Mesendoderm (in vitro differentiated cells): ENCODE results near the gene ECHDC1.

Experiments
- DNase-seq: peaks from one replicate; pipeline ENCODE4 v3.0.0; 2013
- H2AK5ac ChIP-seq: 2 replicates; pipeline ENCODE4 v1.6.1; 2013; ENCODE audit warnings: low read length, inconsistent platforms
- H2BK120ac ChIP-seq: 2 replicates; pipeline ENCODE4 v1.6.1; 2013; ENCODE audit warnings: low read depth, mild to moderate bottlenecking, low read length, moderate library complexity, mixed read lengths
- H2BK15ac ChIP-seq: replicated peaks from 2 replicates; pipeline ENCODE4 v1.6.1; 2013; ENCODE audit warnings: low read depth, mild to moderate bottlenecking, moderate library complexity
- H2BK5ac ChIP-seq: 2 replicates; pipeline ENCODE4 v1.6.1; 2013; ENCODE audit warnings: low read length, inconsistent platforms
- H3K18ac ChIP-seq: 2 replicates; pipeline ENCODE4 v1.6.1; 2013; ENCODE audit warnings: mild to moderate bottlenecking, low read length, mixed read lengths
- H3K23ac ChIP-seq: one replicate; pipeline ENCODE4 v1.6.1; 2013; ENCODE audit warnings: low read length
- H3K27ac ChIP-seq: 2 replicates; pipeline ENCODE4 v1.5.1; 2013; ENCODE audit warnings: low read depth, mild to moderate bottlenecking, inconsistent platforms, low read length, moderate library complexity
- H3K27me3 ChIP-seq: 2 replicates; pipeline ENCODE4 v1.6.1; 2013; ENCODE audit warnings: low read length, control low read depth, mild to moderate bottlenecking, inconsistent platforms; ENCODE audit not compliant: insufficient read depth, poor library complexity
- H3K36me3 ChIP-seq: 2 replicates; pipeline ENCODE4 v1.6.1; 2013; ENCODE audit warnings: low read length, inconsistent platforms; ENCODE audit not compliant: control insufficient read depth, insufficient read depth
- H3K4ac ChIP-seq: one replicate; pipeline ENCODE4 v1.6.1; 2013; ENCODE audit warnings: low read depth, mild to moderate bottlenecking, low read length, moderate library complexity
- H3K4me1 ChIP-seq: 2 replicates; pipeline ENCODE4 v1.6.1; 2013; ENCODE audit warnings: low read depth, low read length, inconsistent platforms; ENCODE audit not compliant: control insufficient read depth
- H3K4me2 ChIP-seq: 2 replicates; pipeline ENCODE4 v1.6.1; 2013; ENCODE audit warnings: low read length
- H3K4me3 ChIP-seq: 2 replicates; pipeline ENCODE4 v1.5.1; 2013; ENCODE audit warnings: mild to moderate bottlenecking, low read length
- H3K56ac ChIP-seq: one replicate; pipeline ENCODE4 v1.6.1; 2013; ENCODE audit warnings: low read length
- H3K79me1 ChIP-seq: 2 replicates; pipeline ENCODE4 v1.6.1; 2013; ENCODE audit warnings: low read length, inconsistent platforms
- H3K79me2 ChIP-seq: 2 replicates; pipeline ENCODE4 v1.6.1; 2013; ENCODE audit warnings: mild to moderate bottlenecking, low read length; ENCODE audit not compliant: control insufficient read depth, insufficient read depth
- H3K9ac ChIP-seq: 2 replicates; pipeline ENCODE4 v1.6.1; 2013; ENCODE audit warnings: low read length, inconsistent platforms
- H4K5ac ChIP-seq: one replicate; pipeline ENCODE4 v1.6.1; 2013; ENCODE audit warnings: low read length
- H4K8ac ChIP-seq: one replicate; pipeline ENCODE4 v1.6.1; 2013; ENCODE audit warnings: low read depth, mild to moderate bottlenecking, control low read depth, low read length, moderate library complexity
- WGBS: extraction: QIAGEN DNeasy Blood & Tissue Kit; methylation state at CpG from one replicate; pipeline ENCODE4 v1.1.7; 2013; ENCODE audit warnings: low lambda C conversion rate, missing lambda C conversion rate; ENCODE audit not compliant: insufficient coverage; ENCODE audit errors: extremely low coverage; 5-methylcytosine and 5-hydroxymethylcytosine counted together

The ECHDC1 gene

DNA sequence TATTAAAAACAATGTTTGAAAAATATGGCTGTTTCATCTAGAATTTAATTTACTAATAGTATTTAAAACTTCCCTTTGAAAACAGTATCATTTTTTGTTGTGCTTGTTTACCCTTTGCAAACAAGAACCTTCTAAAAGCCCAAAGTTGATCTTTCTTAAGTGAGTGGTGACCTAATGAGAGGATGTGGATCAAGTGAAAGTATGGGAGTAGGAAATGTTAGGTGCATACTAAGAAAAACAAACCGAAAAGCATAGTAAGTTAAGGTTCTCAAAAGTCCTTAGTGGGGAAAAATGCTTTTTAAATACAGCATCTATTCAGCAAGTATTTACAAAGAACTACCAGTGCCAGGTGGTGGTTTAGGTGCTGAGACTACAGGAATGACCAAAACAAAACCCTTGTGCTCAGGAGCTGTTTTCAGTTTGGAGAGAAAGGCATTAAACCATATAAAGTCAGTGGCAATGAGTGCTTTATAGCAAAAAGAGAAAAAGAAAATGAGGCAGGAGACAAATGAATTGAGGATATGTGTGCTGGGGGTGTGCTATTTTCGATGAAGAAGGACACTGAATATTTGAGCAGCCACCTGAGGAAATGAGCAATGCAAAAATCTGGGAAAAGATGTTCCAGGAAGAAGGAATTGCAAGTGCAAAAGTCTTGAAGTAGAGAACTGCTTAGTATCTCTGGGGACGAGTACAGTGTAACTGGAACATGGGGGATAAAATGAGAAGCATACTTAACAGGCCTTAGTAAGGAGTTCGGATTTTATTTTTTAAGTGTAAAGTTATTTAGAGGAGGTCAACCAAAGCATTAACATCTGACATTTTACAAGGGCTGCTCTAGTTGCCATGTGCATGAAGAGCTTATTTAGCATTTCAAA lies 52.8 kb downstream of the ECHDC1 start:
- no CpG with 5 or more reads among the region's 4 CpGs for WGBS
- no peak overlapping the region for H4K5ac ChIP-seq
- H2BK120ac ChIP-seq, result no peak overlapping the region
- H4K8ac ChIP-seq, result no peak overlapping the region
- H3K18ac ChIP-seq, result no peak overlapping the region
- no peak for DNase-seq
- no peak overlapping the region for H3K27ac ChIP-seq
- no peaks in the 10 kb centered on the region for H3K79me2 ChIP-seq
- no peak overlapping the region for H3K4me3 ChIP-seq
- no peaks in the 10 kb centered on the region for H3K27me3 ChIP-seq
- H3K4me2 ChIP-seq, result no peak overlapping the region
- no peaks in the 10 kb centered on the region for H3K4me1 ChIP-seq
- H2BK15ac ChIP-seq, result no peak overlapping the region
- no peak overlapping the region for H2BK5ac ChIP-seq
- H3K56ac ChIP-seq, result no peak overlapping the region
- H3K36me3 ChIP-seq, result peaks cover 2% of the 10 kb centered on the region
- H3K23ac ChIP-seq, result no peak overlapping the region
- no peaks in the 10 kb centered on the region for H3K79me1 ChIP-seq
- H3K9ac ChIP-seq, result no peak overlapping the region
- no peak overlapping the region for H3K4ac ChIP-seq
- no peak overlapping the region for H2AK5ac ChIP-seq

DNA sequence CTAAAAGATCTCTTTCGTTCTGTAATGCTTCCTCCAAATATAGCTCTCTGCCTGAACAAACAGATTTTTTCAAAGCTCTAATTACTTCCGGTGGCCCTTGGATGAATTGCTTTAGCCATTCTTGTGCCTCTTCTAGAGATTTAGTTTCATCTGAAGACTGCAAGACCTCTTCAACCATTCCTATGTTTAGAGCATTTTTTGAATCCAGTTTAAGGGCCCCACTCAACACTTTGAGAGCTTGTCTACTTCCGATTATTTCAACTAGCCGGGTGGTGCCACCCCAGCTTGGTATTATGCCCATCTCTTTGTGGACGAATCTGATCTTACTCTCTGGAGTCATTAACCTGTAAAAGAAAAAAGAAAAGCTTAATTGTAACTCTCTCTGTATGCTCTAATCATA lies 53.5 kb downstream of the ECHDC1 start:
- Histone ChIP-seq H4K5ac (no peak overlapping the region), H3K18ac (no peak overlapping the region), H3K56ac (no peak overlapping the region), H4K8ac (no peak overlapping the region), H2BK15ac (no peak overlapping the region), H3K79me1 (no peaks in the 10 kb centered on the region), H3K27ac (no peak overlapping the region), H3K4me3 (no peak overlapping the region), H2AK5ac (no peak overlapping the region), H3K4me1 (no peaks in the 10 kb centered on the region), H2BK120ac (no peak overlapping the region), H2BK5ac (no peak overlapping the region), H3K36me3 (peaks cover 2% of the 10 kb centered on the region), H3K4me2 (no peak overlapping the region), H3K27me3 (no peaks in the 10 kb centered on the region), H3K23ac (no peak overlapping the region), H3K4ac (no peak overlapping the region), H3K9ac (no peak overlapping the region), H3K79me2 (no peaks in the 10 kb centered on the region)
- no CpG with 5 or more reads among the region's 5 CpGs for WGBS
- no peak for DNase-seq

DNA sequence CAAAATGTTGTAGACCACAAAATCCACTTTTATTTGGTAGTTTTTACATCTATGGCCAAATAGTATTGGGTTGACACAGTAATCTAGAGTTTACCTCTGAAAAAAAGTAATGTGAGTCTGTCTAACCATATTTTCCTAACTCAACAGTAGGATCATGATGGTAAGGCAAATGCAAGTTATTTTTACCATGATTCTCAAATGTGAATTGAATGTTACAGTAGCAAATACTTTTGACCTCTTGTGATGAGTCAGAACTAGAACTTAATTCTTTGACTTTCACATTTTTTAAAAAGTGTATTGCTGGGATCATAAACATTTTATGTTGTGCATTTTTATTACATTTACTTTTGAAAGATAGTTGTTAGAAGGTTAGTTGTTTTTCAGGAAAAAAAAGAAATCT lies 54.7 kb downstream of the ECHDC1 start:
- H4K5ac ChIP-seq, result no peak overlapping the region
- no peaks in the 10 kb centered on the region for H3K79me2 ChIP-seq
- peaks cover 2% of the 10 kb centered on the region for H3K36me3 ChIP-seq

DNA sequence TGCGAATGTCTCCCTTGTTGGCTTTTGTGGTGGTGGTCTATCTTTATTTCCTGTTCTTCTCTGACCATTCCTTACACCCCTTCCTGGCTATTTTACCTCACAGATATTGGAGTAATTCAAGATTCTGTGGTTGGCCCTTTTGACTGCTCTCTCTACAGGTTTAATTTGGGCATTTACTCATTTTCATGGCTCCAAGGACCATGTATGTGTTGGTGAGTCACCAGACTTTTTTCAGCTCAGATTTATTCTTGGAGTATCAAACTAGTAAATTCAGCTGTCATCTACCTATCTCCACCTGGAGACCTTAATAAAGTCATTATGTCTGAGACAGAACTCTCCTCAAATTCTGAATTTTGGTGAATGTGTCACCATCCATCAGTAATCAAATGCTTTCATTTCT lies 61.2 kb downstream of the ECHDC1 start:
- no peak for DNase-seq
- no peaks in the 10 kb centered on the region for H3K36me3 ChIP-seq
- no peaks in the 10 kb centered on the region for H3K4me1 ChIP-seq
- H3K79me2 ChIP-seq, result no peaks in the 10 kb centered on the region
- H3K9ac ChIP-seq, result no peak overlapping the region
- H2BK15ac ChIP-seq, result no peak overlapping the region
- no peak overlapping the region for H2BK120ac ChIP-seq
- no peak overlapping the region for H2AK5ac ChIP-seq
- no peak overlapping the region for H3K4me3 ChIP-seq
- WGBS, result no CpG with 5 or more reads among the region's 1 CpG
- no peak overlapping the region for H3K4ac ChIP-seq
- H4K5ac ChIP-seq, result no peak overlapping the region
- H4K8ac ChIP-seq, result no peak overlapping the region
- no peaks in the 10 kb centered on the region for H3K27me3 ChIP-seq
- no peak overlapping the region for H3K18ac ChIP-seq
- H3K56ac ChIP-seq, result no peak overlapping the region
- no peak overlapping the region for H3K23ac ChIP-seq
- H3K79me1 ChIP-seq, result no peaks in the 10 kb centered on the region
- H3K4me2 ChIP-seq, result no peak overlapping the region
- no peak overlapping the region for H2BK5ac ChIP-seq
- no peak overlapping the region for H3K27ac ChIP-seq

More for the DNA sequence above, 54.7 kb downstream of the ECHDC1 start:
- no peak overlapping the region for H2BK15ac ChIP-seq
- H3K56ac ChIP-seq, result no peak overlapping the region
- no peak overlapping the region for H4K8ac ChIP-seq
- no peak overlapping the region for H2BK120ac ChIP-seq
- H3K79me1 ChIP-seq, result no peaks in the 10 kb centered on the region
- H3K4ac ChIP-seq, result no peak overlapping the region
- no peak overlapping the region for H3K23ac ChIP-seq
- H3K4me1 ChIP-seq, result no peaks in the 10 kb centered on the region
- no peak for DNase-seq
- no peak overlapping the region for H3K9ac ChIP-seq
- H3K18ac ChIP-seq, result no peak overlapping the region
- no peaks in the 10 kb centered on the region for H3K27me3 ChIP-seq
- no peak overlapping the region for H2AK5ac ChIP-seq
- no peak overlapping the region for H2BK5ac ChIP-seq
- no peak overlapping the region for H3K4me2 ChIP-seq
- no peak overlapping the region for H3K27ac ChIP-seq
- no peak overlapping the region for H3K4me3 ChIP-seq

DNA sequence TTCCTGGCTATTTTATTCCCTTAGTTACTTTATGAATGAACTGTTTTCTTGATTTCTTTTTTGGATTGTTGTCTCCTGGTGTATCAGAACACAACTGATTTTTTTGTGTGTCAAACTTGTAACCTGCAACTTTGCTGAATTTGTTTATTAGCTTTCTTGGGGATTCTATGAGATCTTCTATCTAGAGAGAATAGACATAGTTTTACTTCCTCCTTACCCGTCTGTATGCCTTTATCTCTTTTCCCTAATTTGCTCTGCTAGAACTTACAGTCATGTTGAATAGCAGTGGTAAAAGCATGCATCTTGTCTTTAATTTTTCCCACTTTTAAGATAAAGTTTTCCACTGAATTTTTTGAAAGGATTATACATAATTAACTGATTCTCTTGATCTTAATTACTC lies 63.6 kb downstream of the ECHDC1 start:
- H3K36me3 ChIP-seq, result no peaks in the 10 kb centered on the region
- no peaks in the 10 kb centered on the region for H3K27me3 ChIP-seq
- H4K8ac ChIP-seq, result no peak overlapping the region
- no peak overlapping the region for H3K27ac ChIP-seq
- peaks cover 8% of the 10 kb centered on the region for H3K79me1 ChIP-seq
- H3K23ac ChIP-seq, result no peak overlapping the region
- no peak overlapping the region for H2AK5ac ChIP-seq
- DNase-seq, result no peak
- no peak overlapping the region for H3K56ac ChIP-seq
- no peak overlapping the region for H4K5ac ChIP-seq
- H3K4me1 ChIP-seq, result no peaks in the 10 kb centered on the region
- WGBS, result no CpG with 5 or more reads among the region's 1 CpG
- H3K79me2 ChIP-seq, result peaks cover 12% of the 10 kb centered on the region
- no peak overlapping the region for H3K4me3 ChIP-seq
- no peak overlapping the region for H3K4me2 ChIP-seq
- H2BK15ac ChIP-seq, result no peak overlapping the region
- no peak overlapping the region for H2BK120ac ChIP-seq
- H2BK5ac ChIP-seq, result no peak overlapping the region
- no peak overlapping the region for H3K18ac ChIP-seq
- no peak overlapping the region for H3K4ac ChIP-seq
- H3K9ac ChIP-seq, result no peak overlapping the region
